Naive thymus-derived CD4-positive, alpha-beta T cell (primary cell): ENCODE results near the gene KRTAP4-5. TPM values are rescaled to one million over a fixed set of nuclear protein-coding genes. Genes with fewer than 3 reads are reported as not detected.
A peak's percentile ranks its signal among the peaks of the same experiment; 100 is the strongest.
"Not testable (repeated sequence)": the region's sequence is repeated elsewhere in the genome, so short reads cannot be mapped to it uniquely, and the experiment has no call there.

ENCODE experiments used
- ATAC-seq: fragments of 150-1000 bp; cut with Tn5 transposase; 2 replicates; pipeline ENCODE4 v1.10.0; 2021; ENCODE audit warnings: mild to moderate bottlenecking, moderate library complexity
- CTCF ChIA-PET: fragments of 350-600 bp; sonication (Branson Sonifier 250); formaldehyde crosslinking; loops from one replicate; lab custom pipeline; 2021; ENCODE audit warnings: antibody characterized with exemption; lab: Charles Lee
- POLR2A ChIA-PET: fragments of 350-600 bp; sonication (Branson Sonifier 250); formaldehyde crosslinking; loops from one replicate; lab custom pipeline; 2021; ENCODE audit warnings: antibody characterized with exemption, inconsistent platforms; lab: Charles Lee
- DNase-seq, 9 donors: peaks; one replicate each; pipeline versions ENCODE4 v3.0.0 to v3.0.0-alpha.2; 2020 to 2022; ENCODE audit warnings: mixed read lengths in 1 of 9
- H3K27ac ChIP-seq: one replicate; pipeline ENCODE4 v1.7.0; 2013; ENCODE audit warnings: mild to moderate bottlenecking, low read depth, low read length, moderate library complexity
- H3K27me3 ChIP-seq, 2 donors: one replicate each; pipeline ENCODE4 v1.7.0; 2013; ENCODE audit warnings: low read length in 2 of 2, mild to moderate bottlenecking in 2 of 2, moderate library complexity in 2 of 2; ENCODE audit not compliant: control insufficient read depth in 2 of 2, insufficient read depth in 2 of 2
- H3K36me3 ChIP-seq, 3 experiments: 1 replicate in 2 of 3; 2 replicates in 1 of 3; pipeline ENCODE4 v1.7.0; 2013; ENCODE audit warnings: low read length in 3 of 3, mild to moderate bottlenecking in 3 of 3, moderate library complexity in 1 of 3; ENCODE audit not compliant: insufficient read depth in 3 of 3, control insufficient read depth in 2 of 3
- H3K4me1 ChIP-seq, 2 donors: one replicate each; pipeline ENCODE4 v1.7.0; 2013; ENCODE audit warnings: low read length in 2 of 2, mild to moderate bottlenecking in 2 of 2, moderate library complexity in 1 of 2; ENCODE audit not compliant: control insufficient read depth in 2 of 2, insufficient read depth in 2 of 2
- H3K4me3 ChIP-seq: 2 replicates; pipeline ENCODE4 v1.7.0; 2013; ENCODE audit warnings: mild to moderate bottlenecking, low read length
- H3K9me3 ChIP-seq, 3 experiments: 1 replicate in 2 of 3; 2 replicates in 1 of 3; pipeline ENCODE4 v1.7.0; 2013; ENCODE audit warnings: low read length in 3 of 3; ENCODE audit not compliant: control insufficient read depth in 2 of 3
- H3K27ac Mint-ChIP-seq, 9 donors: one replicate each; pipeline ENCODE4 v1.8.0; 2020 to 2022; ENCODE audit warnings: mixed read lengths in 9 of 9, mild to moderate bottlenecking in 8 of 9, moderate library complexity in 5 of 9, inconsistent platforms in 2 of 9
- H3K27me3 Mint-ChIP-seq, 5 donors: one replicate each; pipeline ENCODE4 v1.8.0; 2021 to 2022; ENCODE audit warnings: mixed read lengths in 5 of 5, mild to moderate bottlenecking in 1 of 5
- H3K36me3 Mint-ChIP-seq, 5 donors: one replicate each; pipeline ENCODE4 v1.8.0; 2020 to 2022; ENCODE audit warnings: mixed read lengths in 5 of 5, mild to moderate bottlenecking in 3 of 5, inconsistent platforms in 1 of 5
- H3K4me1 Mint-ChIP-seq, 7 donors: one replicate each; pipeline ENCODE4 v1.8.0; 2020 to 2022; ENCODE audit warnings: mixed read lengths in 7 of 7, mild to moderate bottlenecking in 3 of 7, inconsistent platforms in 1 of 7
- H3K4me3 Mint-ChIP-seq, 10 donors: one replicate each; pipeline ENCODE4 v1.8.0; 2020 to 2022; ENCODE audit warnings: mild to moderate bottlenecking in 10 of 10, mixed read lengths in 10 of 10, moderate library complexity in 6 of 10, inconsistent platforms in 2 of 10
- H3K9me3 Mint-ChIP-seq, 11 donors: one replicate each; pipeline ENCODE4 v1.8.0; 2020 to 2022; ENCODE audit warnings: mixed read lengths in 11 of 11, mild to moderate bottlenecking in 4 of 11, inconsistent platforms in 1 of 11, moderate library complexity in 1 of 11
- intact Hi-C, 2 donors: fragments of 100-400 bp; cut with micrococcal nuclease; formaldehyde crosslinking; loops; one replicate each; pipeline ENCODE4 v1.15.1; 2023
- polyA plus RNA-seq, 2 donors: library from polyadenylated mRNA; unstranded; fragments of 300-500 nt; fragmentation: Illumina TruSeq; gene quantifications; one replicate each; pipeline ENCODE4 v1.2.3, GENCODE V29; 2021
- total RNA-seq, 6 experiments: library from RNA in 5 of 6; stranded (reverse) in 5 of 6; gene quantifications; 1 replicate in 5 of 6; 2 replicates in 1 of 6; pipeline ENCODE4 v1.2.3 and lab custom pipeline; 2021 to 2026

Gene KRTAP4-5
- total and polyA plus RNA-seq, 7 experiments from 2014 or later, result not detected

DNA sequence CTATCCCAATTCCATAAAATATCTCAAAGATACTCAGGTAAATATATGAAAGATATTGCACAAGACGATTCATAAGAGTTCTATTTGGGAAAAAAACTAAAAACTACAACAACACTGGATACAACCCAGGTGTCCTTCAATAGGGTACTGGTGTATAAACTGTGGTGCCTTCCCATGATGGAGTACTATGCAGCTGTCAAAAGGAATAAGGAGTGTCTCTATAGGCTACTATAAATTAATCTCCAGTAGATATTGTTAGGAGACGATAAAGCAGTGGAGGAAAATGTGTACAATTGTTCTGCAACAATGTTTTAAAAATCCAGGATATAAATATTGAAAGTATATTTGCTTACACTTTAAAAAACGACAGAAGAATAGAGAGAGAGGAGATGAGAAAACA, 23.2 kb downstream of the KRTAP4-5 start:
- Histone ChIP-seq H3K27me3 (no peaks in the 10 kb centered on the region), H3K4me1 (peaks cover 21 to 42% of the 10 kb centered on the region in 2 donors), H3K36me3 (no peaks in the 10 kb centered on the region), H3K4me3 (no peak overlapping the region), H3K9me3 (no peaks in the 10 kb centered on the region), H3K27ac (no peak overlapping the region)
- Mint-ChIP-seq H3K4me3 (peak overlapping the region in 6 of 10 donors; percentile 30 to 88 (median 50)), H3K4me1 (peaks cover 0 to 95% (median 73%) of the 10 kb centered on the region in 7 donors), H3K9me3 (peaks cover 0 to 24% (median 3%) of the 10 kb centered on the region in 11 donors), H3K27ac (peak overlapping the region in 1 of 9 donors; percentile 63), H3K36me3 (no peaks in the 10 kb centered on the region), H3K27me3 (peaks cover 0 to 12% (median 0%) of the 10 kb centered on the region in 5 donors)
- intact Hi-C loops, result no loop called here
- ChIA-PET CTCF (interaction anchor here (0.6 to 1.6 kb wide), 2 partner anchors 182 to 534 kb away, joined by 3 read pairs; partner anchors contain the start of gene KRTAP16-1), POLR2A (interaction anchor here (0.6 to 0.7 kb wide), 2 partner anchors 20 to 440 kb away, joined by 4 to 5 read pairs; no protein-coding TSS in a partner anchor)
- ATAC-seq (no peak), DNase-seq (no peak)

DNA sequence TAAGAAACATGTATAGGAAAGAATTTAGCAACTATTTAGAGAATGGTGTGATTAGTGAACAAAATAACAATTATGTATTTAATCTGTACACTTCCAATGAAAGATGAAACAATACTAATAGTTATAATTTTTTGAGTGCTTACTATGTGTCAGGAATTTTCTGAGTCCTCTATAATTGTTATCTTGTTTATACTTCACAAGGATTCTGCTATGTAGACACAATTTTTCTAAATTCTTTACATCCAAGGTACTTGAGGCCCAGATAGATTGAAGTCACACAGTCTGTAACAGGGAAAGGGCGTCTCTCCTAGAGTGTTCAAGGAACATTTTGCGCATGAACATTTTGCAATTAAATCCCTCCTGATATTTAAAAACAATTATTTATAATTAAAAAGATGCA, 24.6 kb downstream of the KRTAP4-5 start:
- Mint-ChIP-seq H3K4me1 (peaks cover 4 to 94% (median 78%) of the 10 kb centered on the region in 7 donors), H3K9me3 (peaks cover 0 to 24% (median 3%) of the 10 kb centered on the region in 11 donors), H3K4me3 (peak overlapping the region in 6 of 10 donors; percentile 33 to 88 (median 66)), H3K27me3 (peaks cover 0 to 12% (median 0%) of the 10 kb centered on the region in 5 donors), H3K27ac (peak overlapping the region in 4 of 9 donors; percentile 53 to 84 (median 73)), H3K36me3 (peaks cover 0 to 4% (median 0%) of the 10 kb centered on the region in 5 donors)
- H3K4me3 ChIP-seq, result no peak overlapping the region
- intact Hi-C loops, result no loop called here
- H3K9me3 ChIP-seq, result no peaks in the 10 kb centered on the region
- POLR2A ChIA-PET, result interaction anchor here (0.9 to 1.9 kb wide), 3 partner anchors 9 to 184 kb away, joined by 3 to 8 read pairs (median 4); partner anchors contain the start of gene KRTAP16-1
- H3K36me3 ChIP-seq, result no peaks in the 10 kb centered on the region
- peaks cover 25 to 40% of the 10 kb centered on the region in 2 donors for H3K4me1 ChIP-seq
- no peak for ATAC-seq
- no peak overlapping the region for H3K27ac ChIP-seq
- CTCF ChIA-PET, result no interaction called here
- no peak for DNase-seq
- no peaks in the 10 kb centered on the region for H3K27me3 ChIP-seq

DNA sequence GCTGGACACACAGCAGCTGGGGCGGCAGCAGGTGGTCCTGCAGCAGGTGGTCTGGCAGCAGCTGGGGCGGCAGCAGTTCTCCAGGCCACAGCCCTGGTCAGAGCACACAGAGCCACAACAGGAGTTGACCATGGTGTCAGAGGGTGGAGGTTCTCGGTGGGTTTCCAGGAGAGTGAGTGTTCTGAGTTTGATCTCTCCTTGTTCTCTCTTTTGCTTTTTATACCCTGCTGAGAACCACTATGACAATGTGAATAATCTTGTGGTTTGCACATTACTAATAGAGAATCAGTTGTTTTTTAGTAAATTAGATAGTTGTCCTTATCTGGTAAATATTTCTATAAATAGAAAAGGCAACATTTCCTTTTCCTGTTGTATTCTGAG, 25.6 kb downstream of the KRTAP4-5 start, which contains the start of gene KRTAP4-12:
Gene KRTAP4-12 (minus strand): TSS at position 192 of the 381 bp plus-strand sequence. CDS start 60 bp downstream, at position 132.
- H3K9me3 ChIP-seq, H3K27ac ChIP-seq, H3K4me3 ChIP-seq, CTCF ChIA-PET, H3K27me3 ChIP-seq, H3K36me3 ChIP-seq, H3K36me3 Mint-ChIP-seq, ATAC-seq, DNase-seq: not testable (repeated sequence)
- peaks cover 0 to 24% (median 2%) of the 10 kb centered on the region in 11 donors for H3K9me3 Mint-ChIP-seq
- peak within 1 kb of the TSS in 7 of 9 donors; percentile 59 to 93 (median 85) for H3K27ac Mint-ChIP-seq
- peaks cover 4 to 89% (median 72%) of the 10 kb centered on the region in 7 donors for H3K4me1 Mint-ChIP-seq
- intact Hi-C loops, result loop anchor here in 1 of 2 donors (5.0 kb wide), 1 partner anchor 543 kb away; no protein-coding TSS in a partner anchor
- peak within 1 kb of the TSS in 8 of 10 donors; percentile 73 to 97 (median 87) for H3K4me3 Mint-ChIP-seq
- POLR2A ChIA-PET, result interaction anchor here (0.9 to 1.9 kb wide), 3 partner anchors 15 to 198 kb away, joined by 3 to 8 read pairs (median 4); partner anchors contain the start of gene KRTAP16-1
- H3K4me1 ChIP-seq, result peaks cover 26 to 43% of the 10 kb centered on the region in 2 donors
- peaks cover 0 to 11% (median 0%) of the 10 kb centered on the region in 5 donors for H3K27me3 Mint-ChIP-seq

DNA sequence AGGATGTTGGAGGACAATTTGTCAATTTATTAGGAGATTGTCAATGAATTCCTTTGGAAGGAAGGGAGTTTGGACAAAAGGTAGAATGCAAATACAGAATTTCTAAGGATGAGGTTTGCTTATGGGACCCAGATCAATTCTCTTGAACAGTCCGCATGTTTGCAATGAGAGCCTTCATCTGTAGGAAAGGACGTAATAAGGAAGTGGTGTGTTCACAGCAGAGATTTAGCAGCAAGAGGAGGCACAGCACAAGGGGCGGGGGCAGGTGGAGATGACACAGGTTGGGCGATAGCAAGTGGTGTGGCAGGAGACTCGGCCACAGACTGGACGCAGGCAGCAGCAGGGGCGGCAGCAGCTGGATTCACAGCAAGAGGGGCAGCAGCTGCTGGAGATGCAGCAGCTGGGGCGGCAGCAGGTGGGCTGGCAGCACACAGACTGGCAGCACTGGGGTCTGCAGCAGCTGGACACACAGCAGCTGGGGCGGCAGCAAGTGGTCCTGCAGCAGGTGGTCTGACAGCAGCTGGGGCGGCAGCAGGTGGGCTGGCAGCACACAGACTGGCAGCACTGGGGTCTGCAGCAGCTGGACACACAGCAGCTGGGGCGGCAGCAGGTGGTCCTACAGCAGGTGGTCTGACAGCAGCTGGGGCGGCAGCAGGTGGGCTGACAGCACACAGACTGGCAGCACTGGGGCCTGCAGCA, 26.2 kb downstream of the KRTAP4-5 start:
- H3K27me3 ChIP-seq, H3K36me3 ChIP-seq, H3K4me3 ChIP-seq, H3K27ac ChIP-seq, CTCF ChIA-PET, H3K36me3 Mint-ChIP-seq, H3K27me3 Mint-ChIP-seq, H3K9me3 ChIP-seq: not testable (repeated sequence)
- POLR2A ChIA-PET, result interaction anchor here (1.1 to 1.9 kb wide), 2 partner anchors 185 to 198 kb away, joined by 3 to 8 read pairs; partner anchors contain the start of gene KRTAP16-1
- DNase-seq (peak in 5 of 9 donors; percentile 5 to 32 (median 20)), ATAC-seq (peak; percentile 41)
- Mint-ChIP-seq H3K9me3 (peaks cover 0 to 19% (median 1%) of the 10 kb centered on the region in 11 donors), H3K4me3 (peak overlapping the region in 8 of 10 donors; percentile 73 to 97 (median 87)), H3K4me1 (peaks cover 4 to 87% (median 71%) of the 10 kb centered on the region in 7 donors), H3K27ac (peak overlapping the region in 7 of 9 donors; percentile 59 to 93 (median 85))
- intact Hi-C loops, result loop anchor here in 1 of 2 donors (5.0 kb wide), 1 partner anchor 544 kb away; no protein-coding TSS in a partner anchor
- H3K4me1 ChIP-seq, result peaks cover 26 to 43% of the 10 kb centered on the region in 2 donors

DNA sequence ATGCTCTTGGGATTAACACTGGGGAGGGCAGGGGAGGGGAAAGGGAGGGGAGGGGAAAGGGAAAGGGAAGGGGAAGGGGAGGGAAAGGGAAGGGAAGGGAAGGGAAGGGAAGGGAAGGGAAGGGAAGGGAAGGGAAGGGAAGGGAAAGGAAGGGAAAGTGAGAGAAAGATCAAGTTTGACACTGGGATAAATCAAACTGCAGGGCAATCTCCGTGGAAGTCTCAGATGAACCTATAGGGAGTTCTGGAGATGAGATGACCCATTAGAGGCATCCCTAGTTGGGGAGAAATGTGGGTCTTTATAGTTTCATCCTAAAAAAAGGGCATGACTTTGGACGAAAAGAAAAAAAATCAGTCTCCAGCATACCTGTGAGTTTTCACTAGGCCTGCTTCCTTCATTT, 27.9 kb downstream of the KRTAP4-5 start:
- Histone ChIP-seq H3K4me1 (peaks cover 26 to 43% of the 10 kb centered on the region in 2 donors), H3K4me3 (no peak overlapping the region), H3K9me3 (no peaks in the 10 kb centered on the region), H3K36me3 (no peaks in the 10 kb centered on the region), H3K27ac (no peak overlapping the region), H3K27me3 (no peaks in the 10 kb centered on the region)
- H3K4me3 Mint-ChIP-seq, result peak overlapping the region in 1 of 10 donors; percentile 16
- ATAC-seq (no peak), DNase-seq (no peak)
- peaks cover 4 to 84% (median 70%) of the 10 kb centered on the region in 7 donors for H3K4me1 Mint-ChIP-seq
- peaks cover 0 to 13% (median 0%) of the 10 kb centered on the region in 11 donors for H3K9me3 Mint-ChIP-seq
- H3K27me3 Mint-ChIP-seq, result peaks cover 0 to 12% (median 0%) of the 10 kb centered on the region in 5 donors
- POLR2A ChIA-PET, result interaction anchor here (1.1 kb wide), 1 partner anchor 200 kb away, joined by 3 read pairs; no protein-coding TSS in a partner anchor
- intact Hi-C loops, result loop anchor here in 1 of 2 donors (5.0 kb wide), 1 partner anchor 546 kb away; no protein-coding TSS in a partner anchor
- H3K27ac Mint-ChIP-seq, result peak overlapping the region in 2 of 9 donors; percentile 28 to 45
- peaks cover 0 to 4% (median 0%) of the 10 kb centered on the region in 5 donors for H3K36me3 Mint-ChIP-seq
- CTCF ChIA-PET, result no interaction called here
